ENCODE results near the gene FAM234B. TPM values are rescaled to one million over a fixed set of nuclear protein-coding genes. Genes with fewer than 3 reads are reported as not detected.
"Not testable (repeated sequence)": the region's sequence is repeated elsewhere in the genome, so short reads cannot be mapped to it uniquely, and the experiment has no call there.

FAM234B gene
- total RNA-seq, 1 experiment from 2014 or later: 5.5 TPM

DNA sequence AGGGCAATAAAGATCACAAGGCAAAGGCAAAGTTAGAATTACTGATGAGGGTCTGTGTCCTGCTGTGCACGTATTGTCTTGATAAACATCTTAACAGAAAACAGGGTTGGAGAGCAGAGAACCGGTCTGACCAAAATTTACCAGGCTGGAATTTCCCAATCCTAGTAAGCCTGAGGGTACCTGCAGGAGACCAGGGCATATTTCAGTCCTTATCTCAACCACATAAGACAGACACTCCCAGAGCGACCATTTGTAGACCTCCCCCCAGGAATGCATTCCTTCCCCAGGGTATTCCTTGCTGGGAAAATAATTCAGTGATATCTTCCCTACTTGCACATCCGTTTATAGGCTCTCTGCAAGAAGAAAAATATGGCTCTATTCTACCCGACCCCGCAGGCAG is 9.4 kb downstream of the FAM234B start:
- not testable (repeated sequence) for DNase-seq (ENCODE audit: low read depth)

DNA sequence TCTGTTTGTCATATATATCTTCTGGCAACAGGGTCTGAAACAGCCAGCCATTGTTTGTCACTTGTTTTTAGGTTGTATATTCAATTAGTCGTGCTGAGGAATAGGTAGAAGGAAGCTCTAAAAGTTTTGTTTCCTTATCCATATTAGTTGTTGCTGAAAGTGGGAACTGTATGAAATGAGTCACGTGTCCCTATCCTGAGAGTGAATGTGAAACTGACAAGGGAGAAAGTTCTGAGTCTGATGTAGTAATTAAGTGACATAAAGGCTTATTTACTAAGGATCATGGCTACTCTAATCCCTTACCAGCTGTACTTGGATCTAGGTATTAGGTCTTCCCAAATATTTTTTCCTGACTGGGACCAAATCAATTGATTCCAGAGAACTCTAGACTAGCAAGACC is 16.4 kb downstream of the FAM234B start:
- DNase-seq (ENCODE audit: low read depth): no peak

DNA sequence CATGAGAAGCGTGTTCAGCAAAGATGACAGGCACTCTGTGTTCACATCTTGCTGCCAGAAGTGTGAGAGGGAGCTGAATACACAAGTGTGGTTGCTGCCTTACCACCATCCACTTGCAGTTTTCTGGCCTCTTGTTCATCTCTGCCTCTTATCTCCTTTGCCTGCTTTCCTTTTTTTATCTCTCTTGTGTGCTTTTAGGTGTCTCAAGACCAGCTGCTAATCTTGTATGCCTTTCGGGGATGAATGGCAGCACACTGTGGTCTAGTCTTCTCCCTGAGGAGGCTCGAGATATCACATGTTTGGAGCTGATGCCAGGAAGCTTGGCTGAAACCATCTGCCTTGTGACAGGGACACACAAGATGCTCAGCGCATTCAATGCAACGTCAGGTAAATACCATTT is 17.2 kb downstream of the FAM234B start:
- no peak for DNase-seq (ENCODE audit: low read depth)

DNA sequence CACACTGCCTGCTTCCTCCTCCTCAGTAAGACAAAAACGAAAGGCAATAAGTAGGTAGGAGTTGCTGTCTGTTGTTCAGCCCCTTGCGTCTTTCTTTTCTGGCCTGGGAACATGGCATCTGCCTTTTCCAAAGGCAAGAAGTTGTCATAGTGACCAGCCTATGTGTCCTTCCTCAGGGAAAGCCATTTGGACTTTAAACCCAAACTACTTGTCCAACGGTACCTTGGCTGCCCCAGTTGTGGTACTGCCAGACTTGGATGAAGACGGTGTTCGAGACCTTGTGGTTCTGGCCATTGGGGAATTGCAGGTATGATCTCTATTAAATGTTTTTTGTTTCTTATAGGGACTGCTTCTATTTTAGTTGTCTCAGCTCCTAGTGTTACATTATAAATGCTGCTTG is 18.5 kb downstream of the FAM234B start:
- no peak for DNase-seq (ENCODE audit: low read depth)

DNA sequence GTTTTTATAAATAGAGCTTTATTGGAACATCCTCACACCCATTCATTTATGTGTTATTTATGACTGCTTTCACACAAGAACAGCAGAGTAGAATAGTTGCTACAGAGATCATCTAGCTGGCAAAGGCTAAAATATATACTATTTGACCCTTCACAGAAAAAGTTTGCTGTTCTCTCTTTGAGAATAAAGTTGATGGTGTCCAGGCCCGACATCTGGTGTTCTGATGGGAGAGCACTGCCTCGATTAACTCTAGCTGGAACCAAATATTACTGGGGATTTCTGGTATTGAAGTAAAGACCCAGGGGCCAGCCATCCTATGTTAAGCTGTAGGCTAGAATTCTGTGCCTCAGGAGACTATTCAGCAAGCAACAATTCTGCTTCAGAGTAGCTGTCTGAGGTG is 21.8 kb downstream of the FAM234B start:
- no peak for DNase-seq (ENCODE audit: low read depth)

DNA sequence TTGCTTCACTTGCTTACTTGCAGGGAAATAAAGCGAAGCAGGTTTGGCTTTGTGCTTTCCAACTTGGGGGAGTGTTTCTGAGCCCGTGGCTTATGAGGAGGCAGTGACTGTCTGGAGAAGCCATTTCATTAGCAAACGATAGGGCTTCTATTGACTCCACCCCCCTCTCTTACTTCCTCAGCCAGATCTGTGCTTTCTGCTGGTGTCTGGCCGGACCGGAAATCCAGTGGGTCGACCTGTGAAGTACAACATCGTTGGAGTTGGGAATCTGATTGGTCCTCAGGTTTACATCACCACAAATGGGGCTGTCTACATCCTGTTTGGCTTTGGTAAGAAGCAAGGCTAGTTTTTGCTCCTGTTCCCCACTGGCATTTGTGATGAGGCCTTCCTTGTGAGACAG is 22.3 kb downstream of the FAM234B start:
- DNase-seq (ENCODE audit: low read depth): no peak

DNA sequence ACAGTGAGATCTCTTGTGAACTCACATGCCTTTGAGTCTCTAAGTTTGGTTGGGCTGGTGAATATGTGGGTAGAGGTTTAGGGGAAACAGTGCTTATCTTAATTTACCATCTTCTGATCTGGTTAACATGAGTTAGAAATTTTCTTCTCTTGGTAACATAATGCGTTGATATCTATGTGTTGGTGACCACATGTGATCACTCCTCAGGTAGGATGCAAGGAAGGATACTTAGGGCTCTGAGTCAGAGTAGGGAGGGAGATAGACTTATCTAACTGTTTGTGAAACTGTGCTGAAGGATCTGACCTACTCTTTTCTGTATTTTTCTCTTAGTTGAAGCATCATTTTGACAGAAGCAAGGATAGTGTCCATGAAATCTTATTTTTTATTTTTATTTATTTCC is 23.1 kb downstream of the FAM234B start:
- no peak for DNase-seq (ENCODE audit: low read depth)

DNA sequence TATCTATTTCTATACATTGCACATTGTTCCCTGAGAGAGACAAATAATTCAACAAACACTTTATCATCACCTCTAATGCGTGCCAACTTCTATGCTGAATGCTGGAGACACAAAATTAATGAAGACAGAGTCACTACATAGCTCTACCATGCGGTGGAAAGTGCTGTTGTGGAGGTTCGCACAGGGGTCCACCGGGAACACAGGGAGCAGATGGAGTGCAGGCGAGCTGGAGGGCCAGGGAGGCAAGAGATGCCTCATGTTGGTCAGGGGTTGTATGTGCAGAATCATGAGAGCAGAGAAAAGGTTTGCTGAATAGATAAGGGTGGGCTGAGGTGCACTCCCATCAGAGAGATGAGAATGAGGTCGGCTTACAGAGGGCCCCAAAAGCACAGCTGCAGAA is 25.2 kb downstream of the FAM234B start:
- DNase-seq (ENCODE audit: low read depth): no peak

DNA sequence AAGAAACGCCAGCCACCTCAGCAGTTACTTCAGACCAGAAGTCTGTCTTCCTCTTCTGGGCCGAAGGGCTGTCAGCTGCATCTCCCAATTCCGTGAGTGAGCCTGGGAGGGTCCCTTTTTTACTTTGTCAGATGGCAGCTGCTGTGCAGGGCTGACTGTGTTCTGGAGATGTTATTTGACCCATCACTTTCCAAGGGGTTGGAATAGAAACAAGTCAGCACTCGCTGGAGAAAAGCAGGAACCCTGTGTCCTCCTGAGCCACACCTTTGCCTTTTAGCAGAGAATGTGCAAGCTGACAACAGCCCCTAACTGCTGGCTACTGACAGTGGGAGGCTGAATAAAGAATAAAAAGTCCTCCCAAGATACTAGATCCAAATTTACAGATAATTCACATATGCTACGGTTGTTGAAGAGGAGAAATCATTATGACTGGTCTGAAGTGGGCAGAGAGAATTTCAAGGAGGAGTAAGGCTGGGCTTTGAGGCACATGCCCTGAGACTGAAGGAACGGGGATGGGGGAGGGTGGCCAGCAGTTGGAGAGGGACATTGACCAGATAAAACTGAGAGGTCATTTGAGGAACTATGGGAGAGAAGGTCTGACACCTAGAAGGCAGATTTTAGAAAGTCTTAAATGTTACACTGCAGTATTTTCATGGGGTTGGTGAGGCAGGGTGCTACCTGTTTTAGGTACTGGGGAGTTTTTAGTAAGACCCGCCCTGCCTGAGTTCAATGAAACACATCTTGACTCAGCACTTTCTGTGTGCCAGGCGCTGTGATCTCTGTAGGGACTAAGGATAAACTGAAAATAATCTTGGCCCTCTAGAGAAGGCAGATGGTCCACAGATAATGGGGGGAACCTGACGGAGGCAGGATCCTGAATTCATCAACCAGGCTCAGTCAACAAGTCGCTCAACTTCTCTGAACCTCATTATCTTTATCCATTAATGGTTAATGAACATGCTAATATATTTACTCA is 27.4 kb downstream of the FAM234B start:
- DNase-seq (ENCODE audit: low read depth): no peak

DNA sequence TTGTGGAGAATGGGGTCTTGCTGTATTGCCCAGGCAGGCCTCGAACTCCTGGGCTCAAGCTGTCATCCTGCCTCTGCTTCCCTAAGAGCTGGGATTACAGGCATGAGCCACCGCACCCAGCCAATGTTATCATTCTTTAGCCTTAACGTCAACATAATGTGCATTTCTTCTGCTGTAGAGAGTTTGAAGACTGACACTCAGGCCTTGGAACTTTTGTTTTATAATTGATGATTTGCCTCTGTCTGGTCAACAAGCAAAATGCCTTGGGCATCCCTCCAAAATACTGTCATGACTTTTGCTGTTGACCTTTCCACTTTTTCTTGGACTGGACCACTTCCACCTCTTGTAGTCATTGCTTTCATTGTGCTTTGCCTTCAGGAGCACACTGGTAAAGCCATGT is 29.0 kb downstream of the FAM234B start:
- no peak for DNase-seq (ENCODE audit: low read depth)

DNA sequence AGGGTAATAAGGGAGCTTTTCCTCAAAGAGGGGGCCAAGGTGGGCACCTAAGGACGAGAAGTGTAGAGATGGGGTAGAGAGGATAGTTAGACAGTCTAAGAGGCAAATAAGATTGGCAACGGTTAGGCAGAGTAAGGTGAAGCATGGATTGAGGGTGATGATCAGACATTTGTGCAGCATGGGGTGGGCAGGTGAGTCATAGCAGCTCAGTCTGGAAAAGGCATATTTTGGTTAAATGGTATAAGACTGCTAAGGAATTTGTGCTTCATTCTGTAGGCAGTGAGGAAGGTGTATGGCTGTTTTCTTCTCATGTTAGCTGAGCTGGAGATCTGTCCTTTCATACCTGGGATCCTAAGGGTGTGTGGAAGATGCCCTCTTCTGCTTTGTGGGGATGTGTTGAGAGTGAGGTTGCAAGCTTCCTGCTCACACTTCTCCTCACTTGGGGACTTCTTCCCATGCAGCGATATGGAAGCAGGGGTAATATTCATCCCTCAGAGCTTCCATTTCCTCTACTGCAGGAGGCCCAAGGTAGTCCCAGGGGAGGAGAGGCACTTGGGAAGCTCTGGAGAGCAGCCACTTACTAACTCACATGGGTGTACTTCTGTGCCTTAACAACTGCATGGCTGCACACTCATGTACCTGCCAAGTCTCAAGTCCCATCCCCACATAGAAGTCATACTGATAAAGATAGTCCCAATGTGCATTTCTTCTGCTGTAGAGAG is 30.4 kb downstream of the FAM234B start:
- DNase-seq (ENCODE audit: low read depth): no peak

DNA sequence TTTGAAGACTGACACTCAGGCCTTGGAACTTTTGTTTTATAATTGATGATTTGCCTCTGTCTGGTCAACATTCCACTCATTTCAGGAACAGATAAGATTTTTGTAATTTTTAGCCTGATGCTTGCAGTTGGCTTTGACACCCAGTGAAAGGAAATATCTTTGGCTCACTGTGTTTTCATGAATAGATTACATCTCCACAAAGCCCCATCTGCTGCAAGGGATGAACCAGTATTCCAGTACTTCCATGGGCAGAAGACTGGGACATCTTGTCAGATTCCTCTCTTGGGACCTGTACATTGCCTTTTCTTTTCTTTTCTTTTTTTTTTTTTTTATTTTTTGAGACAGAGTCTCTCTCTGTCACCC is 30.9 kb downstream of the FAM234B start:
- DNase-seq (ENCODE audit: low read depth): no peak

DNA sequence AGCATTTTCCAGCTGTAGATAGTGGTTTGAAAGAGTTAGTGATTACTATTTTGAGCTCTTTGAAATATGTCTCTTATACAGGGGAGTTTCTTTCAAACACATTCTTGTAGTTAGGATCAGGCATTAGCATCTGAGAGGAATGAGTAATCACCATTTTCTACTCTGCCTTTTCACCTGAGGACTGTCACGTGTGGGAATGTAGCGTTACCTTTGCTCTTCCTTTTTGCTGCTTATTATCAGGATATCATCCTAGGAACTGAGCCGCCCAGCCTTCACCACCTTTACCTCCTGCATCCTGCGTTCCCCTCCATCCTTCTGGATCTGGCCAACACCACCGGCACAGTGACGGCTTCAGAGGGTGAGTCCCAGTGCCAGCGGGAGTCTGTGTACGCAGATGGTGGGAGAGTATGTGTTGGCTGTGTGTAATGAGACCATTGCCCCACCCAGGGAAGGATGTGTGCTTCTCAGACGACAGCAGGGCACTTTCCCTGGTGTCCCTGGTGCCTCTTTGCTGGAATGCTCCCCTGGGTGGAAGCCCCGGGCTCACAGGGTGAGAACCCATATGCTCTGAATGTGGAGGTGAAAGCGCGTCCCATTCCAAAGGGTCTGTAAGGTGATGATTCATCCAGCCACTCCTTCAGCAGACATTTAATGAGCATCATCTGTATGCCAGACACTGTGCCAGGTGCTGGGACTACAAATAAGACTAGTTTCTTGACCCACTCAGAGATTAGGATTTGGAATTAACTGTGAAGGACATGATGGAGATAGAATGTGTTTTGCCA is 31.8 kb downstream of the FAM234B start:
- DNase-seq (ENCODE audit: low read depth): no peak

DNA sequence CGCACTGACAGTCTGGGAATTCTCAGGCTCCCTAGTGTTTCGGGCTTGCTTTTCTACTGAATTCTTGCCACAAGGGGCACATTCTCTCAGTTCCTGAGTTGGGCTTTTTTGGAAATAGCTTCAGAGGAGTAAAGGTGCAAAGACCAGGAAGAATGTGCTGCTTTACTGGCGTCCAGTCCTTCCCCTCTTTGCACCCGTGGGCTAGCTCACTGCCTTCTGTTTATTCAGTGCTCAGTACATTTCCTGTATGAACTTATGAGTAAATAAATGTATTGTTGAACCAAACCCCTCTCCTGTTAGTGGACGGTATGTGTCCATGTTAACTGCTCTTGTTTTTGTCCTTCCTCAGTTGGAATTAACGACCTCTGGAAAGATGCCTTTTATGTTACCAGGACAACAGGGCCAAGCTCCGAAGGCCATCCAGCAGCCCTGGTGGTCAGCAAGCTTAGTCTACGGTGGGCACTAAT is 35.3 kb downstream of the FAM234B start:
- no peak for DNase-seq (ENCODE audit: low read depth)

DNA sequence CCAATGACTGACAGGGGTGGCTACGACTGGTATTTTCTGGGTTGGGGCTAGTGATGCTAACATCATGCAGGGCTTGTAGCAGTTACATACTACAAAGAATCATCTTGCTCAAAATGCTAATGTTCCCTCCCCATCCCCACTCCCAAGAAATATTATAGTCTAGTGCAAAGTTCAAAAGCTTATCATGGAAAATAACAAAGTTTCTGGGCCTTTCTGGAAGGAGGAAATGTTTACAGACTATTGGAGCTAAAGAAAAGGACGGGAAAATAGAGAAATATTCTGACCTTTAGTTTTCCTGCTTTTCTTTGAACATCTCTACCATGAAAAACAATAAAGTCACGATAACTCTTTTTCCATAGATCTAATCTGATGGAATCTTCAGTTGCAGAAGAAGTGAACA is 36.1 kb downstream of the FAM234B start:
- DNase-seq (ENCODE audit: low read depth): no peak

DNA sequence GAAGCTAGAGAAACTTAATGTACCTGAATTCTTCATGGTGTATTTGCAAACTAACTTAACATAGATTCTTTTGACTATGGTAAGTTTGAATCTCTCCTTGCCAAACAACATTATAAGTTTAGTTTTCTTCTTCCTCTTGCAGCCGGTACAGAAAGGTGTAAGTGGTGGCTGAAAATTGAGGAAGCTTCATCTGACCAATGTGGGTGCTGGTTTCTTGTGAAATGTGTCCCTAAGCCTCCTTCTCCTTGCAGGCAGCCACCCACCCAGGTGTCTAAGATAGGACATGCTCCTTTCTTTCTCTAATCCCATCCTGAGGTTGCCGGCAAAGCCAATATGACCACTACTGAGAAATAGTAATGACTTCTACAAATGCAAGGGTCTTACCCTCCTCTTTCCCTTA is 38.7 kb downstream of the FAM234B start:
- DNase-seq (ENCODE audit: low read depth): no peak

DNA sequence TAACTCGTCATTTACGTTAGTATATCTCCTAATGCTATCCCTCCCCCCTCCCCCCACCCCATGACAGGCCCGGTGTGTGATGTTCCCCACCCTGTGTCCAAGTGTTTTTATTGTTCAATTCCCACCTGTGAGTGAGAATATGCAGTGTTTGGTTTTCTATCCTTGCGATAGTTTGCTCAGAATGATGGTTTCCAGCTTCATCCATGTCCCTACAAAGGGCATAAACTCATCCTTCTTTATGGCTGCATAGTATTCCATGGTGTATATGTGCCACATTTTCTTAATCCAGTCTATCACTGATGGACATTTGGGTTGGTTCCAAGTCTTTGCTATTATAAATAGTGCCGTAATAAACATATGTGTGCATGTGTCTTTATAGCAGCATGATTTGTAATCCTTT is 39.5 kb downstream of the FAM234B start:
- not testable (repeated sequence) for DNase-seq (ENCODE audit: low read depth)

DNA sequence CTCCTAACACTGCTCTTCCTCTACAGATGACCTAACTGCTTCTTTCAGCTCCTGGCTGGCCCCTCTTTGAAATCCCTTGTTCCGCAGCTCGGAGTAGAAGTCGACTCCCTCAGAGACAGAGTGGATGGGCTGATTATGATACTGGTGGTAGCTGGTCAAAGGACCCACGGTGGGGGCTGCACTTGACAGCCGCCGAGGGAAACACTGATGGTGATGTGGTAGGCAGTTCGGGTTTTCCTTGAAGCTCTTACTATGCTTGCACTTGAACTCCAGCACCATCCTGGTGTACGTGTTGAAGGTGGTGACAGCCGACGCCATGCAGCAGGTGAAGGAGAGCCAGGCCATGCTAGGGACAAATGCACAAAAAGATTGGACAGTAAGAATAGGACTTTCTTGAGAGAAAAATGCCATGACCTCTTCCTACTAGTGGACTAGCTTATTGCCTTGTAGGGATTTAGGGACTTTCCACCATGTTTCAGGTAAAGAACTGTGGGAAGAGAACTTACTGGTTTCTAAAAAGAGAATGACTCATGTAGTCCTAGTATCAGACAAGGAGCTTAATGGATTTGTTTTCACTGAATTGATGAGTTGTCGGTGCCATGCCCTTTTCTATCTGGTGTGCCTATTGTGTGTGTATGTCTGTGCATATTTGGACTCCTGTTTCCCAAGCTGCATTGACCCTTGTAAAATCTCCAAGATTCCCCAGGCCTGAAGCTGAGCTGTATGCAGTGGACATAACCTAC is 40.9 kb downstream of the FAM234B start:
- no peak for DNase-seq (ENCODE audit: low read depth)

DNA sequence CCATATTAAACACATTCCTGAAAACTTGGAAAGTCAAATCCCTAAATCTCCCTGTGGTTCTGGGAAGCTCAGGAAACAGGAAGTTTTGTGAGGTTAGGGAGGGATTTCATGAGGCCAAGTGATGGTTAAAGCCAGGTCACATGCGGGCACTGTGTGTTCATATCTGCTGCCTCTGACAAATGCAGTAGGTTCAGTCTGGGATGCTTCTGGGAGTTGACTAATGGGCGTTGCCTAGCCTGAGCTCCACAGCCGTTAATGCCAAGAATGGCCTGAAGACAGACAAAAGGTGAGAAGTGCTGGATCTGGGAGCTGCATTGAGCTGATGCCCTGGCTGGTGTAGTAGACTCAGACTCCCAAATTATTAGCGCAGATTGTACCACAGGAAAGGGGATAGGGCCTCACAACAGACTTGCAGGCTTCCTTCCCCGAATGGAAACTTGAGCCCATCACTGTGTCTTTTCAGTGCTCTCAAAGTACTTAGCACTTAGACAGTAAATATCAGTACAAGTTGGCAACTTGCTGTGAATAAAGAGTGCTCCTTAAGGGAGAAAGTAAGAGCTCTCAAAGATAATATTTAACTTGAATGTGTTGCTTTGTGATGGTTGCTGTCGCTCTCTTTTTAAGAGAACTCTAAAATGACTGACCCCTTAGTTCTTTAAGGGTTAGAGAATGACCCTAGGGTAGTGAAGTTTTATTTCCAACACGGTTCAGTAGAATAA is 41.9 kb downstream of the FAM234B start:
- no peak for DNase-seq (ENCODE audit: low read depth)

DNA sequence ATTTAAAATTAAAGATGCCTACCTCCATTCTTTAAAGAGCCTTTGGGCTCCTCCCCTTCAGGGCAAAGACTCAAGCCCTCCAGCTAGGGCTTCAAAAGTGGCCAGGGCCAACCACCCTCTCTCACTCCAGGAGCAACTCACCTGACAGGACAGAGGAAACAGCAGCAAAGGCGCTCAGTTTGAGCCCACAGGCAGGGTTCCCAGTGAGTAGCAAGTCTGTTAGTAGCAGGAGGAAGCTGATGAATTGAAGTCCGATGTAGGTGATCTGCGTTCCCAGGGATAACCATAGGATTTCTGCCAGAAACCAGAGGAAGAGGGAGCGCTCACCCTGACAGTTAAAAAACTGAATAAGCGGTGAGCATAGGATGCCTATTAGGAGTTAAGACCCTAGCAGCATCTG is 43.6 kb downstream of the FAM234B start:
- DNase-seq (ENCODE audit: low read depth): no peak

DNA sequence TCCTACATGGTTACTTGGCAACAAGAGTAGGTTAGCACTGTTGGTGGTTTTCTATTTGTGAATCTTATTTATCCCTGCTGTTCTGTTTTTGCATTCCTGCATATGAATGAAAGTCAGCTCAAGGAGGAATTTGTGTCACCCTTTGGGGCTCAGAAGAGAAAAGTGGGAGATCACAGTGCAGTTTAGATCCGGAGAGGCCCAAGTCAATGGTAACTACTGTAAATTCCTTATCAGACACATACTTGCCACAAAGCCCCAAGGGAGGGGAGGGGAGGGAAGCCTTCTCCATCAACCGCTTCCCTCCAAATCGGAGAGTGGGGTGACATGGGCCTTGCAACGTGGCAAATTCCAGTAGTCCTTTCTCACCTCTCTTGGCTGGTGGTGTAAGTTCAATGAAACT is 44.3 kb downstream of the FAM234B start:
- DNase-seq (ENCODE audit: low read depth): no peak

All from Daoy (cell line).